ENCODE results near the gene FEV.

FEV gene

DNA sequence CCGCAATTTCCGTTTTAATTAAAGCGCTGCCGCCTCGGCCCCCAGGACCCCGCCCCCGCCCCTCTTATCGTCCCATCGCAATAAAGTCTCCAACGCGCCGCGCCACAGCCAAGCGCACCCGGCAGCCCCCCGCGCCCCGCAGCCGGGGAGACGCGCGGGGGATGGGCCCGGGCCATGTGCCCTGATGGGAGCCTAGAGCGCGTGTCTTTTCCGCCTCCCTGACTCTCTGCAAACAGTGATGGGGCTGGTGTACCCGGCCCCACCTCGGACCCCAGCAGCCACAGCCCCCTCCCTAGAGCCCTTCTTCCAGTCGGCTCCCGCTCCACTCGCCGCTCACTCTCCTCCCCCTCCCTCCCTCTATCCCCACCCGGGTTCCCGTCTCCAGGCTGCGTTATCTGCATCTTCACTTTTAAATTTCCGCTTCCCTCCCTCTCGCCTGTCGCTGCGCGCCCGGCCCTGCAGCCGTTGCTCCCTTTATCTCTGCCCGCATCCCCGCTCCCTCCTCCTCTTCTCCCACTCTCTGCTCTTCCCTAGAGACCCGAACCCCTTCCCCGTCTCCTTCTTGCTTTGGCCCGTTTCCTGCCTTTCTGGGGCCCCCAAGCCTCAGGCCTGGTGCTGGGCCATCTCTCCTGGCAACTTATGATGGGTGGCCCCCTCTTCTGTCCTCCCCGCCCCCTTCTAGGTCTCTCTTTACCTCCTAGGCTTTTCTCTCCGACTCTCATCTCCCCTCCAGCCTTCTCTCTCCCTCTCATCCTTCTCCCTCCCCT, 524 bp upstream of the FEV start:
- no peaks in the 10 kb centered on the region for H3K4me1 ChIP-seq (ENCODE audit: control insufficient read depth, insufficient read depth, low read length)
- H3K4me3 ChIP-seq (ENCODE audit: low read length), result no peak overlapping the region
- peaks cover 80% of the 10 kb centered on the region for H3K27me3 ChIP-seq (ENCODE audit: control insufficient read depth, insufficient read depth, low read length)
- no peaks in the 10 kb centered on the region for H3K36me3 ChIP-seq (ENCODE audit: control insufficient read depth, insufficient read depth, low read length)
- H3K9ac ChIP-seq (ENCODE audit: low read length), result no peak overlapping the region
- H3K27ac ChIP-seq (ENCODE audit: low read depth, low read length), result no peak overlapping the region

DNA sequence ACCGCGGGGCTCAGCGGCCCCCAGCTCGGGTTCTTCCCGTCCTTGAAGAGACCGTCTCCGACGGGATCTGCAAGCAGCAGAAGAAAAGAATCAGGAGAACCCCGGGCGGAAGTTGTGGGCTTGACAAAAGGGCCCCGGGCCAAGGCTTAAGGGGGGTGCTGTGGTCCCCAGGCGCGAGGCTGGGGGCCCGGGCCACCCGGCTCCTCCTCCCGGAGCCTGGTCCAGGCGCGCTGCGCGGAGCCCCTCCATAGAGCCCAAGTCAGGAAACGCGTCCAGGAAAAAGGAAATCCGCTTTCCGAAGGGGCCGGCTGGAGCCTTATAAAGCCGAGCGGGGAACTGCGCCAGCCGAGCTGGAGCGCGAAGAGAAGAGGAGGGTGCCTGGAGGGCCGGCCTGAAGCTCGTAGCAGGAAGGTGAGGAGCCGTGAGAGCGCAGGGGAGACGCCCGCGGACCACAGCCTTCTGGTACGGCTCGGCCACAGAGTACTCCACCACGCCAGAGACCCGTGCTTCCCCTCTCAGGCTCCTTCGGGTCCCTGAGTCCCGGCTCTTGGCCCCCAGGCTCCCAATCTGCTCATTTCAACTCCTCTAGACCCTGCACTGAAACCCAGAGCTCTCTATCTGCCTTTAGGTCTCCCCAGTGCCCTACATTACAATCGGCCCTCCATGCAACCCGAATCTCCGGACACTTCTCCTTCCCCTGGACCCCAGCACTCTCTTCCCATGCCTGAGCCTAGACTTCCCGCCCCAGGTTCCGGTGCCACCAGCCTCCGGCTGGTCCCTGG, 554 bp downstream of the FEV start:
- no peak overlapping the region for H3K27ac ChIP-seq (ENCODE audit: low read depth, low read length)
- H3K27me3 ChIP-seq (ENCODE audit: control insufficient read depth, insufficient read depth, low read length), result peaks cover 77% of the 10 kb centered on the region
- no peaks in the 10 kb centered on the region for H3K36me3 ChIP-seq (ENCODE audit: control insufficient read depth, insufficient read depth, low read length)
- no peaks in the 10 kb centered on the region for H3K4me1 ChIP-seq (ENCODE audit: control insufficient read depth, insufficient read depth, low read length)
- H3K4me3 ChIP-seq (ENCODE audit: low read length), result no peak overlapping the region
- H3K9ac ChIP-seq (ENCODE audit: low read length), result no peak overlapping the region

GRCh38 chr2:218983934-218984238, 1.1 kb downstream of the FEV start:
- Histone ChIP-seq H3K27me3 (ENCODE audit: control insufficient read depth, insufficient read depth, low read length) (peaks cover 72% of the 10 kb centered on the region), H3K4me3 (ENCODE audit: low read length) (no peak overlapping the region), H3K36me3 (ENCODE audit: control insufficient read depth, insufficient read depth, low read length) (no peaks in the 10 kb centered on the region), H3K9ac (ENCODE audit: low read length) (no peak overlapping the region), H3K4me1 (ENCODE audit: control insufficient read depth, insufficient read depth, low read length) (no peaks in the 10 kb centered on the region), H3K27ac (ENCODE audit: low read depth, low read length) (no peak overlapping the region)

DNA sequence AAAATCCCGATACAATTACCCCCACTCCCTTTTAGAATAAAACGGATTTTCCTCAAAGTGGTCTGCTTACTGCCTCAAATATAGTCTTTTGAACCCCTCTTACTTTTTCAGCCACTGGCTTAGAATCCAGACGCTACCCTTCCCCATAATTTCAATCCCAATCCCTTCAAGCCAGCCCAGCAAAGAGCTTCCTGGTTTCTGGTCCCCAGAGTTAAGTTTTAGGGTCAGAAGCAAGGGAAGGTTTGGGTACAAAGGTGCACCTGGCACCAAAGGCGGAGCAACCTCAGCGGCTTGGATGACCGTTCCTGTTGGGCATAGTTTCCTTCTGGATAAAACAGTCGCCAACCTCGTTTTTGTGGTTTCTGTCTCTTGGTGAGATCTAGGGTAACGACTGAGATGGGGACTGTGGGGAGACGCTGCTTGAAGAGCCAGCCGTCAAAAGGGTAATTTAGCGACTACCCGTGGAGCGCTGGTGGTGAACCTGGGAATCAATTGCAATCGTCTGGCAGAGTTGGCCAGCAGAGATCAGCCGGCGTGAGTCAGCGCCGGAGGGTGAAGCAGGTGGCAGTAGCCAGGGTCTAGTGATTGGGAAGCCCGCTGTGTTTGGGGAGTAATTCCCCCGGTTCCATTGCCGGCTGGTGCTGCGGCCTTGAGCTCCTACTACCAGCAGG, 1.6 kb downstream of the FEV start:
- Histone ChIP-seq H3K27me3 (ENCODE audit: control insufficient read depth, insufficient read depth, low read length) (peaks cover 67% of the 10 kb centered on the region), H3K9ac (ENCODE audit: low read length) (no peak overlapping the region), H3K4me3 (ENCODE audit: low read length) (no peak overlapping the region), H3K36me3 (ENCODE audit: control insufficient read depth, insufficient read depth, low read length) (no peaks in the 10 kb centered on the region), H3K4me1 (ENCODE audit: control insufficient read depth, insufficient read depth, low read length) (no peaks in the 10 kb centered on the region), H3K27ac (ENCODE audit: low read depth, low read length) (no peak overlapping the region)

DNA sequence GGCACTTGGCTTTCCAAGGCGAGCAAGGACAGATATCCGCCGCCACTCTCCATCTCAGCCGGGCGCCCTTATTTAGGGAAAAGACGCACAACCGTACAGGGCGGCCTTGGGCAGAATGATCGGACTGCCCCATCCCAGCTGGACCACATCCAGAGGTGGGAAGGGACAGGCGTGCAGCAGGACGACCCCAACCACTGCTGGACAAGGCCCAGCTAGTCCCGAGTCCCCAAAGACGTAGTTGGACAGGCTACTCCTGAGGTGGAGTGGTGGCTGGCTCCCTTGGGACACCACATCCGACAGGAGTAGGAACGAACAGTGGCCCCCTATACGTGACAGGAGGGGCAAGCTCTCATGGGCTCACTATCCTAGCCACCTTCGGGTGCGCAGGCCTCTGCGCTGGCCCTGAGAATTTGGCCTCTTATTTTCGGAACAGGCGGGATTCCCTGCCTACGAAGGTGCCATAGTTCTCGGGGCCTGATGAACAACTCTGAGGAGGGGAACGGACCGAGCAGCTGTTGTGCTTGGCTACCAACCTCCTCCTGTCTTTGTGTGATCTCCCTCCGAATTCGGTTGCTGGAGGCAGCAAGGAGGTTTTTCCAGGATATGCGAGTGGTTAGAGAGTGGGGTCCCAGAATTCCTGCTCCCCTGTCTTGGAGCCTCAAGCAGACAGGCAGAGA, 2.3 kb downstream of the FEV start:
- Histone ChIP-seq H3K27me3 (ENCODE audit: control insufficient read depth, insufficient read depth, low read length) (peaks cover 63% of the 10 kb centered on the region), H3K36me3 (ENCODE audit: control insufficient read depth, insufficient read depth, low read length) (no peaks in the 10 kb centered on the region), H3K4me3 (ENCODE audit: low read length) (no peak overlapping the region), H3K9ac (ENCODE audit: low read length) (no peak overlapping the region), H3K4me1 (ENCODE audit: control insufficient read depth, insufficient read depth, low read length) (no peaks in the 10 kb centered on the region), H3K27ac (ENCODE audit: low read depth, low read length) (no peak overlapping the region)

DNA sequence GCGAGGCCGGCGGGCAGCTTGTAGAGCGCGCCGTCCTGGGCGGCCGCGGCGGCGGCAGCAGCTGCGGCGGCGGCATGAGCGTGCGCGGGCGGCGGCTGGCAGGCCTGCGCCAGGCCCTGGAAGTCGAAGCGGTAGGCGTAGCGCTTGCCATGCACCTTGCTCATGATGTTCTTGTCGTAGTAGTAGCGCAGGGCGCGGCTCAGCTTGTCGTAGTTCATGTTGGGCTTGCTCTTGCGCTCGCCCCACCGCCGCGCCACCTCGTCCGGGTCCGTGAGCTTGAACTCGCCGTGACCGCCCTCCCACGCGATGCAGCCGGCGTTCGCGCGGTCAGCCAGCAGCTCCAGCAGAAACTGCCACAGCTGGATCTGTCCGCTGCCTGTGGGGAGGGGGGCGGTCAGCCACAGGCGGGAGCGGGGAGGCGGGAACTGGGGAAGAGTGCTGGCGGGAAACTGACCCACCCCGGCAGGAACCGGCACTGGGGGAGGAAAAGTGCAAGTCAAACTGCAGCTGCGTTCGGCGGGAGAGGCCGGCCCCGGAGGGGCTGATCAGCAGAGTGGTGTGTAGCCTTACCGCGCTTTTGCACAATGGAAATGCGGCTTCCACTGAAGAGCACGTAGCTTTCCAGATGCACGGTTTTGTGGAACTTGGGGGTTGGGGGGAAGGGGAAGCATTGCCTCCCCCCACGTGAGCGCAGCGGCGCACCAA, 3.0 kb downstream of the FEV start:
- H3K4me1 ChIP-seq (ENCODE audit: control insufficient read depth, insufficient read depth, low read length), result no peaks in the 10 kb centered on the region
- no peak overlapping the region for H3K27ac ChIP-seq (ENCODE audit: low read depth, low read length)
- no peak overlapping the region for H3K9ac ChIP-seq (ENCODE audit: low read length)
- H3K27me3 ChIP-seq (ENCODE audit: control insufficient read depth, insufficient read depth, low read length), result peaks cover 56% of the 10 kb centered on the region
- no peaks in the 10 kb centered on the region for H3K36me3 ChIP-seq (ENCODE audit: control insufficient read depth, insufficient read depth, low read length)
- peak overlapping the region; percentile 43 for H3K4me3 ChIP-seq (ENCODE audit: low read length)

- no peaks in the 10 kb centered on the region for H3K4me1 ChIP-seq (ENCODE audit: control insufficient read depth, insufficient read depth, low read length)
- no peak overlapping the region for H3K9ac ChIP-seq (ENCODE audit: low read length)
- no peak overlapping the region for H3K27ac ChIP-seq (ENCODE audit: low read depth, low read length)
- no peaks in the 10 kb centered on the region for H3K36me3 ChIP-seq (ENCODE audit: control insufficient read depth, insufficient read depth, low read length)
- peaks cover 51% of the 10 kb centered on the region for H3K27me3 ChIP-seq (ENCODE audit: control insufficient read depth, insufficient read depth, low read length)
- H3K4me3 ChIP-seq (ENCODE audit: low read length), result peak overlapping the region; percentile 31
Measured at GRCh38 chr2:218981390-218981880, 3.5 kb downstream of the FEV start.

- Histone ChIP-seq H3K9ac (ENCODE audit: low read length) (no peak overlapping the region), H3K36me3 (ENCODE audit: control insufficient read depth, insufficient read depth, low read length) (no peaks in the 10 kb centered on the region), H3K27ac (ENCODE audit: low read depth, low read length) (no peak overlapping the region), H3K4me1 (ENCODE audit: control insufficient read depth, insufficient read depth, low read length) (no peaks in the 10 kb centered on the region), H3K27me3 (ENCODE audit: control insufficient read depth, insufficient read depth, low read length) (peaks cover 45% of the 10 kb centered on the region), H3K4me3 (ENCODE audit: low read length) (peak overlapping the region; percentile 31)
Measured at GRCh38 chr2:218980735-218981389, 4.1 kb downstream of the FEV start.

- H3K4me1 ChIP-seq (ENCODE audit: control insufficient read depth, insufficient read depth, low read length), result no peaks in the 10 kb centered on the region
Measured at GRCh38 chr2:218979846-218980734, 4.9 kb downstream of the FEV start.

DNA sequence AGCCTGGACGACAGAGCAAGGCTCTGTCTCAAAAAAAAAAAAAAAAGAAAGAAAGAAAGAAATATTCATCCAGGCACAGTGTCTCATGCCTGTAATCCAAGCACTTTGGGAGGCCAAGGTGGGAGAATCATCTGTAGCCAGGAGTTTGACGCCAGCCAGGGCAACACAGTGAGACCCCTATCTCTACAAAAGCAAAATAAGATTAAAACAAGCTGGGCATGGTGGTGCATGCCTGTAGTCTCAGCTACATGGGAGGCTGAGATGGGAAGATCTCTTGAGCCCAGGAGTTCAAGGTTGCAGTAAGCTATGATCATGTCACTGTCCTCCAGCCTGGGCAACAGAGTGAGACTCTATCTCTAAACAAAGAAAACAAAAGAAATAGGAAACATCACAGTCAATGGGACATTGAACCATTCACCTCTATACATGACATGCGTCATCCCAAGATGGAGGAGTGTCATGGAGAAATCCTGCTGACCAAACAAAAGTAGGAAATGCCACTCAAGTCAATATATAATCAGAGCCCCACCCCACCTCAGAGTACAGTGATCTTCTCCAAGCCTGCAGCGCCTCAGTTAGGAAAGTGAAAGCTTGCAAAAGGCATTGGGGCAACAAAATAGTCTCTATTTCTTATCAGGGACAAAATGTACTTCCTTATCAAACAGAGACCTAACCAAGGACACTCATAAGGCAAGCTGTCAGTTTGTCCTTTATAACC, 9.8 kb downstream of the FEV start:
- Histone ChIP-seq H3K4me1 (ENCODE audit: control insufficient read depth, insufficient read depth, low read length) (no peaks in the 10 kb centered on the region), H3K27me3 (ENCODE audit: control insufficient read depth, insufficient read depth, low read length) (peaks cover 6% of the 10 kb centered on the region), H3K27ac (ENCODE audit: low read depth, low read length) (no peak overlapping the region), H3K9ac (ENCODE audit: low read length) (no peak overlapping the region), H3K4me3 (ENCODE audit: low read length) (no peak overlapping the region), H3K36me3 (ENCODE audit: control insufficient read depth, insufficient read depth, low read length) (no peaks in the 10 kb centered on the region)

More at GRCh38 chr2:218979846-218980734, 4.9 kb downstream of the FEV start:
- Histone ChIP-seq H3K36me3 (ENCODE audit: control insufficient read depth, insufficient read depth, low read length) (no peaks in the 10 kb centered on the region), H3K27ac (ENCODE audit: low read depth, low read length) (no peak overlapping the region), H3K27me3 (ENCODE audit: control insufficient read depth, insufficient read depth, low read length) (peaks cover 39% of the 10 kb centered on the region), H3K4me3 (ENCODE audit: low read length) (peak overlapping the region; percentile 51), H3K9ac (ENCODE audit: low read length) (no peak overlapping the region)
